DOHH2 (cell line): ENCODE results near the gene ITSN2.

Experiments
- H3F3A ChIP-seq: fragments of 200-600 bp; sonication (generic), shearing (Covaris generic); 2 replicates; pipeline ENCODE4 v1.6.0; 2016; ENCODE audit warnings: antibody characterized with exemption, mild to moderate bottlenecking; ENCODE audit not compliant: control insufficient read depth, insufficient read depth
- H3K27ac ChIP-seq: fragments of 200-600 bp; sonication (generic); 2 replicates; pipeline ENCODE4 v1.5.1; 2014; ENCODE audit warnings: low read depth, mild to moderate bottlenecking, low read length, moderate library complexity
- H3K27me3 ChIP-seq: fragments of 200-600 bp; sonication (generic); 2 replicates; pipeline ENCODE4 v1.6.1; 2014; ENCODE audit warnings: mild to moderate bottlenecking, low read length, mixed read lengths; ENCODE audit not compliant: control insufficient read depth
- H3K36me3 ChIP-seq: fragments of 200-600 bp; sonication (generic); 2 replicates; pipeline ENCODE4 v1.6.1; 2014; ENCODE audit warnings: mild to moderate bottlenecking, low read length, moderate library complexity, mixed read lengths; ENCODE audit not compliant: control insufficient read depth
- H3K4me1 ChIP-seq: fragments of 200-600 bp; sonication (generic); 2 replicates; pipeline ENCODE4 v1.6.1; 2014; ENCODE audit warnings: mild to moderate bottlenecking, low read length, mixed read lengths; ENCODE audit not compliant: control insufficient read depth
- H3K4me2 ChIP-seq: fragments of 200-600 bp; sonication (generic); 2 replicates; pipeline ENCODE4 v1.6.0; 2014; ENCODE audit warnings: mild to moderate bottlenecking, low read length, moderate library complexity
- H3K4me3 ChIP-seq: fragments of 200-600 bp; sonication (generic); 2 replicates; pipeline ENCODE4 v1.5.1; 2014; ENCODE audit warnings: mild to moderate bottlenecking, low read length, mixed read lengths
- H3K79me2 ChIP-seq: fragments of 200-600 bp; sonication (generic); 2 replicates; pipeline ENCODE4 v1.6.1; 2014; ENCODE audit warnings: mild to moderate bottlenecking, low read length, mixed read lengths; ENCODE audit not compliant: control insufficient read depth
- H3K9me2 ChIP-seq: fragments of 200-600 bp; sonication (generic); replicated peaks from 2 replicates; pipeline ENCODE4 v1.6.1; 2014; ENCODE audit warnings: mild to moderate bottlenecking, low read length, mixed read lengths; ENCODE audit not compliant: control insufficient read depth
- H3K9me3 ChIP-seq: fragments of 200-600 bp; sonication (generic); 2 replicates; pipeline ENCODE4 v1.6.1; 2014; ENCODE audit warnings: antibody characterized with exemption, low read length, mixed read lengths; ENCODE audit not compliant: control insufficient read depth, insufficient read depth
- H4K20me1 ChIP-seq: fragments of 200-600 bp; sonication (generic); 2 replicates; pipeline ENCODE4 v1.6.0; 2014; ENCODE audit warnings: low read depth, mild to moderate bottlenecking, antibody characterized with exemption, low read length, moderate library complexity; ENCODE audit not compliant: control insufficient read depth, insufficient read depth
- EZH2phosphoT487 ChIP-seq: fragments of 200-600 bp; sonication (generic); IDR thresholded peaks from 2 replicates; pipeline ENCODE4 v1.6.1; 2017; ENCODE audit warnings: borderline replicate concordance, mild to moderate bottlenecking, antibody characterized with exemption, low read length, moderate library complexity, mixed read lengths
- TF ChIP-seq, protein P1 (sequence below): fragments of 200-600 bp; sonication (generic); IDR thresholded peaks from one replicate; pipeline ENCODE4 v1.5.1; 2014; ENCODE audit warnings: antibody characterized with exemption, mild to moderate bottlenecking, low read depth, low read length; ENCODE audit not compliant: poor library complexity, severe bottlenecking

The ITSN2 gene

DNA sequence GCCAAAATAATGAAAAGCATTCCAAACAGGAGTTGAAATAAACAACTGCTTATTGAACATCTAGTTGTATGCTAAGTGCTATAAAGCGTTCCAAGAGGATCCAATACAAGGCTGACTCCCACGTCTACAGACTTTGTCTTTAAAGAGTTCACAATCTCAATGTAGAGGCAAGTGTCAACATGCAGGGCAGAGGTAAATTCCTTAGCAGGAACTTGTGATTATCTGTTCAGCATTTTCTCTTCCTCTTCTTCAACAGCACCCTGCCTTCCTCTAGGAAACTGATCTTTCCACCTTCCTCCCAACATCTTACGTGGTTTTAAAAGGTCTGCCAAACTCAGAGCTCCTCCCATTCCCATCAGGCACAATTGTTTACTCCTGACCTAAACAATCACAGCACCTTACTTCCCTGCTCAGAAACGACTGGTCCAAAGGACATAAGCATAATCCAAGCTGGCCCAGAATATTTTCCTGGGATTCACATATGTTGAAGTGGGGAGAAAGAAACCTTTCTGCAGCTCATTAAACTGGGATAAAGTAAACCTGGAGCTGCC, 83.9 kb downstream of the ITSN2 start:
- H3K9me2 ChIP-seq = no peaks in the 10 kb centered on the region
- H3K4me3 ChIP-seq = no peak overlapping the region
- TF ChIP-seq, protein P1, sequence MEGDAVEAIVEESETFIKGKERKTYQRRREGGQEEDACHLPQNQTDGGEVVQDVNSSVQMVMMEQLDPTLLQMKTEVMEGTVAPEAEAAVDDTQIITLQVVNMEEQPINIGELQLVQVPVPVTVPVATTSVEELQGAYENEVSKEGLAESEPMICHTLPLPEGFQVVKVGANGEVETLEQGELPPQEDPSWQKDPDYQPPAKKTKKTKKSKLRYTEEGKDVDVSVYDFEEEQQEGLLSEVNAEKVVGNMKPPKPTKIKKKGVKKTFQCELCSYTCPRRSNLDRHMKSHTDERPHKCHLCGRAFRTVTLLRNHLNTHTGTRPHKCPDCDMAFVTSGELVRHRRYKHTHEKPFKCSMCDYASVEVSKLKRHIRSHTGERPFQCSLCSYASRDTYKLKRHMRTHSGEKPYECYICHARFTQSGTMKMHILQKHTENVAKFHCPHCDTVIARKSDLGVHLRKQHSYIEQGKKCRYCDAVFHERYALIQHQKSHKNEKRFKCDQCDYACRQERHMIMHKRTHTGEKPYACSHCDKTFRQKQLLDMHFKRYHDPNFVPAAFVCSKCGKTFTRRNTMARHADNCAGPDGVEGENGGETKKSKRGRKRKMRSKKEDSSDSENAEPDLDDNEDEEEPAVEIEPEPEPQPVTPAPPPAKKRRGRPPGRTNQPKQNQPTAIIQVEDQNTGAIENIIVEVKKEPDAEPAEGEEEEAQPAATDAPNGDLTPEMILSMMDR = no peak
- TF ChIP-seq EZH2phosphoT487 = no peak
- no peaks in the 10 kb centered on the region for H4K20me1 ChIP-seq
- no peaks in the 10 kb centered on the region for H3F3A ChIP-seq
- H3K9me3 ChIP-seq = no peaks in the 10 kb centered on the region
- H3K4me1 ChIP-seq = no peaks in the 10 kb centered on the region
- peaks cover 42% of the 10 kb centered on the region for H3K36me3 ChIP-seq
- H3K27ac ChIP-seq = no peak overlapping the region
- no peaks in the 10 kb centered on the region for H3K79me2 ChIP-seq
- H3K27me3 ChIP-seq = no peaks in the 10 kb centered on the region
- no peak overlapping the region for H3K4me2 ChIP-seq

GRCh38 chr2:24274809-24275208, 85.5 kb downstream of the ITSN2 start:
- Histone ChIP-seq H3K9me2 (no peaks in the 10 kb centered on the region), H3K79me2 (no peaks in the 10 kb centered on the region), H3K4me1 (no peaks in the 10 kb centered on the region), H3K9me3 (no peaks in the 10 kb centered on the region), H3K36me3 (peaks cover 55% of the 10 kb centered on the region), H4K20me1 (no peaks in the 10 kb centered on the region), H3K4me2 (no peak overlapping the region), H3K27me3 (no peaks in the 10 kb centered on the region), H3K27ac (no peak overlapping the region), H3K4me3 (no peak overlapping the region), H3F3A (no peaks in the 10 kb centered on the region)
- TF ChIP-seq, protein P1 = no peak
- no peak for TF ChIP-seq EZH2phosphoT487

DNA sequence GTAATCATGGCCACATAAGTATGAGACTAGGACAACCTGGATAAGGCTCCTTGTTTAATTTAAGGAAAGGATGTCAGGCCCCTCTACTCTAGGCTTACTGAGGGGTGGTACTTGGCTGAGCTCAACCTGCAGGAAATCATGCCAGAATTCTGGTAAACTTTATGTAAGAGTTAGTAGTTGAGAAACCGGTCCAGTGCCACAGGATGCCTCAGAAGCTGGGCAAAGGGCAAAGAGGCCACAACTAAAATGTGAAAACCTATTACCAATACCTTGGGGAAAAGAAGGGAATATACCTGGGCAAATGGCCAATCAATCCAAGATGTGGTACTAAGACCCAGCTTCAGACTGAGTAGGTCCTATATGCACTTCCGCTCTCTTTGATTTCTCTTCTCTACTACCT, 86.7 kb downstream of the ITSN2 start:
- Histone ChIP-seq H3K27me3 (no peaks in the 10 kb centered on the region), H3K4me3 (no peak overlapping the region), H3K79me2 (no peaks in the 10 kb centered on the region), H3K9me3 (no peaks in the 10 kb centered on the region), H3K4me2 (no peak overlapping the region), H3K36me3 (peaks cover 66% of the 10 kb centered on the region), H3K9me2 (no peaks in the 10 kb centered on the region), H3K4me1 (no peaks in the 10 kb centered on the region), H4K20me1 (no peaks in the 10 kb centered on the region), H3K27ac (no peak overlapping the region), H3F3A (no peaks in the 10 kb centered on the region)
- no peak for TF ChIP-seq EZH2phosphoT487
- TF ChIP-seq, protein P1 = no peak
